Globus pallidus (tissue), 1 donor: ENCODE measurements around the gene CCDC97.

Source experiments
- DNase-seq: peaks from one replicate; pipeline ENCODE4 v3.0.0-alpha.2; 2015; ENCODE audit warnings: low spot score

The CCDC97 gene

GRCh38 chr19:41320185-41320518 is 10.2 kb downstream of the CCDC97 start:
- DNase-seq = no peak

- no peak for DNase-seq
Observed at GRCh38 chr19:41320568-41320967, 10.6 kb downstream of the CCDC97 start.

- no peak for DNase-seq
Observed at GRCh38 chr19:41321204-41321599, 11.2 kb downstream of the CCDC97 start.

- no peak for DNase-seq
Observed at GRCh38 chr19:41321600-41322270, 11.8 kb downstream of the CCDC97 start.

DNA sequence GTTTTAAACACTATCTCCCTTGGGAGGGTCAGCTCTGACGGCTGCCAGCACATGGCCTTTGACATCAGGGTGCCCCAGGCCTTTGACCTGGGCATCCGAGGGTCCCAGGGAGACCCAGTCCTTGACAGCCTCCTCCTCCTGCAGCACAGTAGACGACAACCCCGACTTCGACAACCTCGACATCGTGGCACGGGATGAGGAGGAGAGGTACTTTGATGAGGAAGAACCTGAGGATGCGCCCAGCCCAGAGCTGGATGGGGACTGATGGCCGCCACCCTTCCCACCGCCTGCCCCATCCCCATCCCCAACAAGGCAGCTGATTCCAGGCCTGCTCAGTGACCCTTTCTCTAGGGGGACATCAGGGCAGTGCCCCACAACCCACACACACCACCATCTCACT is 12.5 kb downstream of the CCDC97 start:
- DNase-seq = no peak

DNA sequence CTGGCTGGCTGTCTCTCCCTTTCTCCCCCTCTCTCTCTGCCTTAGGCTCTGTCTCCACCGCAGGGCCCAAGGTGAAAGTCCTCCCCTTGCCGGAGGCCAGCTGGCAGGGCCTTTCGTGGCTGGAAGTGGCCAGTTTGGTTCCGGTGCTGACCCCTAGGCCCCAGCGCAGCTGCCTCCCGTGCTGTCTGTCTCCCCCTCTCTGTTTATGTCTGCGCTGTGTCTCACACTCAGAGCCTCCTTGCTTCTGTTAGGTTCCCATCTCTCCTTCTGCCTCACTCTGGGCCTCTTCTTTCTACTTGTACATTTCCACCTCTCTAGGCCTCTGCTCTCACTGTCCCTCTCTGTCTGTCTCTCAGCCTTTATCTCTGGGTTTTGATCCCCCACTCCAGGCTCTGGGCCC is 13.1 kb downstream of the CCDC97 start:
- DNase-seq = no peak

DNA sequence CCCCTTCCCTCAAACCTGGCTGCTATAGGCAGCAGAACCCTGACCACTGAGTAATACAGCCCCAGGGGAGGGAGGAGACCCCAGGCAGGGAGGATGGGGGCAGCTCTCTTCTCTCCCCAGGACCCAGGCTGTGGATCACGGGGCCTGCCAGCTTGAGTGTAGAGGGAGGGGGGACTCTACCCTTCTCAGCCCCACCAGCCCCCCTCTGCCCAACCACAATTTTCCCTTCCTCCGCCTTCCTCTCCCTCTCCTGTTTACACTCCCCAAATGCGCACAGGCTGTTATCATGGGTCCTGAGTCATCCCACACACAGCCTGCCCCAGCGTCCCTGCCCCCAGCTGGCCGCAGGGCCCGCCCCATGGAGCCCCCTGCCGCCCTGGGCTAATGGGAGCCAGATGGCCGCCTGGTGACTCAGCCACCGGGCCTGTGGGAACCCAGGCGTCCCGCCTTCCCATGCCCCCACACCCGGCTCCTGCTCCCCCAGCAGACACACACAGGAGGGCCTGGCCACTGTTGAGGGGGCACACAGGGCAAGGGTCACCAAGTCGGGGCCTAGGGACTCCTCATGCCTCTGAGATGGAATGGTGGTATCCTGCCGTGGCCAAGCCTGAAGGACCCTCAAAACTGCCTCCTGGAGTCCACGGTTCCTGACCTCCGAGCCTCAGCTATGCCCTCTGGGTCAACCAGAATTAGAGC is 13.6 kb downstream of the CCDC97 start:
- DNase-seq = no peak

GRCh38 chr19:41324231-41324702 is 14.3 kb downstream of the CCDC97 start:
- no peak for DNase-seq

DNA sequence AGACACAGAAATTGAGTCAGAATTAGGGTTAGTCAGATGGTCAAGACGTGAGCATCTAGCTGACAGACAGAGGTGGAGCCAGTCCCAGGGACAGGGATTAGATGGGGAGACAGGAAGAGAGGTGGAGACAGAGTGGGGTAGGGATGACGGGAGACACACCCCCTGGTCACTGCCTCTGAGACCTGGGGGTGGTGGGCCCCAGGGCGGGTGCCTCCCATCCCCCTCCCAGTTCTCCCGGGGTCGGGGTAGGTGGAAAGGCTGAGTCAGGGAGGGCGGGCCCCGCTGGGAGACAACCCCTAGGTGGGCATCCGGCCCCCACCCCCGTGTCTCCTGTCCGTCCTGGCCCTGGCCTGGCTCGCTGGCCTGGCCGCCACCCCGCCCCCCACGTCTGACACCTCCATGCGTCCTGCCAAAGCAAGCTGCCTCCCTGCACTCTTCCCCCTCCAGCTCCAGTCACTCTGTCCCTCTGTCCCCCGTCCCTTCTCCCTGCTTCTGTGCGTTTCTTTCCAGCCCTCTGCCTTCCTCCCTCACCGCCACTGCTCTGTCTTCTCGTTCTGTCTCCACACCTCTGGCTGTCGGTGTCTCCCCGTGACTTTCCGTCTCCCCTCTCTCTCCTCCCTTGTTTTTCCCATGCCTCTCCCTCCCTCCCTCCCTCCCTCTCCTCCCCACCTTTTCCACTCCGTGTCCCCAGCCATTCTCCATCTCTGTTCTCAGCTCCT is 15.1 kb downstream of the CCDC97 start:
- no peak for DNase-seq

- DNase-seq = no peak
Observed at GRCh38 chr19:41325640-41325946, 15.6 kb downstream of the CCDC97 start.

- no peak for DNase-seq
Observed at GRCh38 chr19:41325947-41326706, 16.2 kb downstream of the CCDC97 start.

GRCh38 chr19:41327076-41327575 is 17.2 kb downstream of the CCDC97 start:
- DNase-seq = no peak

GRCh38 chr19:41327576-41328156 is 17.7 kb downstream of the CCDC97 start:
- DNase-seq = peak; percentile 48

- no peak for DNase-seq
Observed at GRCh38 chr19:41328157-41328841, 18.3 kb downstream of the CCDC97 start.

GRCh38 chr19:41328842-41329225 is 18.9 kb downstream of the CCDC97 start:
- peak; percentile 67 for DNase-seq

DNA sequence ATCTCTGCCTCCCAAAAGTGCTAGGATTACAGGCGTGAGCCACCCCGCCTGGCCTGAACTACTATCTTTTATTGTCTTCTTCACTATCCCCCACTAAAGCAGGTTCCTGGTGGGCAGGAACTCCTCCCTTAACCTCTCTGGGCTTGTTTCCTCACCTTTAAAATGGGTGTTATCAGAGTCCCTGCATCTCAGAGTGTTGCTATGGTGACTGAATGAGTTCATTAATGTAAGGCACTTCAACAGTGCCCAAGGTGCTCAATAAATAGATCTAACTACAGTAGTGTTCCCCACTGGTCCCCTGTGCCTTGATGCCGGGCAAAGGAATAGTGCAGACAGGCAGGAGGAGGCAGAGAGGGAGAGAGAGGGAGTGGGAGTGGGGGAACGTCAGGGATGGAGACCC is 20.5 kb downstream of the CCDC97 start:
- DNase-seq = no peak

GRCh38 chr19:41330946-41331678 is 21.1 kb downstream of the CCDC97 start:
- DNase-seq = no peak

DNA sequence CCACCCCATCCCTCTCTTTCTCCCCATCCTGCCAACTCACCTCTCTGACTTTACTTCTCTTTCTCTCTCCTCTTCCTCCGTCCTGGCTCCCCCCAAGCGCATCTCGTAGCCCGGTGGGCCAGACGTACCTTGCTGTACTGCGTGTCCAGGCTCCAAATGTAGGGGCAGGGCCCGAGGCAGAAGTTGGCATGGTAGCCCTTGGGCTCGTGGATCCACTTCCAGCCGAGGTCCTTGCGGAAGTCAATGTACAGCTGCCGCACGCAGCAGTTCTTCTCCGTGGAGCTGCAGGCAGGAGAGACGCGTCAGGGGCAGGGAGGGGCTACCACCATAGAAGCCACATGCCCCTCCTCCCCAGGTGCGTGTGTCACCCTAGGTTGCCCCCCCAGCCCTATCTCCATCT is 22.0 kb downstream of the CCDC97 start:
- no peak for DNase-seq

DNA sequence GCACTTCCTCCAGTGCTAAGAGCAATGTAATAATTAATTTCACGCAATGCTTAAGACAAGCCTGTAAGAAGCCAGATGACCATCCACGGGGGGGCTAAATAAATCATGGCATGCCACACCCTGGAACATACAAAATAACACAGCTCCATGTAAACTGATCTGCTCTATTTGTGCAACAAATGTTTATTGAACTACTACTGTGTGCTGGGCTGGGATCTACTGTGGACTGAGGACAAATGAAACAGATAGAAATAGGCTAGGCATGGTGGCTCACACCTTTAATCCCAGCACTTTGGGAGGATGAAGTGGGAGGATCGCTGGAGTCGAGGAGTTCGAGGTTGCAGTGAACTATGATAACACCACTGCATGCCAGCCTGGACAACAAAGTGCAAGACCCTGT is 22.5 kb downstream of the CCDC97 start:
- no peak for DNase-seq

DNA sequence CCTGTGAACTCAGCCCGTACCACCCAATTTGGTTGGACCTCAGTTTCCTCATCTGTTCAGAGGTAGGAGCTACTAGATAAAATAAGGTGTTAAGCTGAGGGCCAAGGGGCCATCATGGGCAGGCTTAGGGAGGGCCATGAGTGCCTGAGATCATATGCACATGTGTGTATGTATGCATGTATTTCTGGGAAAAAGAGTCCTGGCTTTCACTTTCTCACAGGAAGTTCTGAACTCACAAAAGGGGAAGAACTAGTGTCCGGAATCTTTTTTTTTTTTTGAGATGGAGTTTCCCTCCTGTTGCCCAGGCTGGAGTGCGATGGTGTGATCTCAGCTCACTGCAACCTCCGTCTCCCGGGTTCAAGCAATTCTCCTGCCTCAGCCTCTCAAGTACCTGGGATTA is 24.8 kb downstream of the CCDC97 start:
- no peak for DNase-seq

GRCh38 chr19:41335467-41335866 is 25.5 kb downstream of the CCDC97 start:
- DNase-seq = no peak
